Neural crest cell (in vitro differentiated cells): Measurements from ENCODE around the gene RARB. TPM values are rescaled to one million over a fixed set of nuclear protein-coding genes. Genes with fewer than 3 reads are reported as not detected.

Experiments used
- DNase-seq: peaks from one replicate; pipeline ENCODE4 v3.0.0; 2021; ENCODE audit warnings: low read depth, mixed read lengths, low spot score
- H3K27ac Mint-ChIP-seq: one replicate; pipeline ENCODE4 v1.8.0; 2021; ENCODE audit warnings: mild to moderate bottlenecking, mixed read lengths; ENCODE audit not compliant: unreplicated experiment
- H3K27me3 Mint-ChIP-seq: 2 replicates; pipeline ENCODE4 v1.8.0; 2021; ENCODE audit warnings: low read depth, mild to moderate bottlenecking, mixed read lengths
- H3K36me3 Mint-ChIP-seq: 2 replicates; pipeline ENCODE4 v1.8.0; 2021; ENCODE audit warnings: low read depth, mild to moderate bottlenecking, mixed read lengths
- H3K4me1 Mint-ChIP-seq: 2 replicates; pipeline ENCODE4 v1.8.0; 2021; ENCODE audit warnings: mixed read lengths
- H3K4me3 Mint-ChIP-seq: one replicate; pipeline ENCODE4 v1.8.0; 2021; ENCODE audit warnings: mild to moderate bottlenecking, mixed read lengths
- H3K9me3 Mint-ChIP-seq: 2 replicates; pipeline ENCODE4 v1.8.0; 2021; ENCODE audit warnings: mixed read lengths
- total RNA-seq: library from RNA; stranded (reverse); gene quantifications from 2 replicates; pipeline ENCODE4 v1.2.1, GENCODE V29; 2021
- TF ChIP-seq, protein P1 (sequence below): fragments of 200-600 bp; sonication (generic); conservative IDR thresholded peaks from 2 replicates; pipeline ENCODE4 v1.5.0; 2021; ENCODE audit warnings: antibody characterized with exemption, mild to moderate bottlenecking

The RARB gene
- total RNA-seq, 1 donor from 2014 or later = 0.98 TPM

DNA sequence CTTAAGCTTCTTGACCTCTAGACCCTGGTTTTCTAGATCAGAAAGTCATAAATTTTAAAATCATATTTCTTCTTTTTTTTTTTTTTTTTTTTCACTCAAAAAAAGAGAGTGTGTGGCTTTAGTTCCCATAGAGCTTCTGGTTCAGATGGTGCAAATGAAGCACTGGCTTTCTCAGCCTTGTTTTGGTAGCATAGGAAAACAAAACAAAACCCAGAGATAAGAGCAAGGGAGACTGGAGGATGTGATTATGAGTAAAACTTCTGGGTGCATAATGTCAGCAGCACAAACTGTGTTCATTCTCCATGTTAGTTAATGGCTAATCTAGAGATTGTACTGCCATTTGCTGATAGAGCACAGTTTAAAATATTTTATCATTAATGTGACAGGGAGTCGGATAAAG is 55.4 kb downstream of the RARB start:
- Mint-ChIP-seq H3K27me3 (no peaks in the 10 kb centered on the region), H3K36me3 (no peaks in the 10 kb centered on the region), H3K27ac (no peak overlapping the region), H3K4me1 (peaks cover 26% of the 10 kb centered on the region), H3K9me3 (no peaks in the 10 kb centered on the region), H3K4me3 (no peak overlapping the region)
- DNase-seq = no peak
- TF ChIP-seq, protein P1, sequence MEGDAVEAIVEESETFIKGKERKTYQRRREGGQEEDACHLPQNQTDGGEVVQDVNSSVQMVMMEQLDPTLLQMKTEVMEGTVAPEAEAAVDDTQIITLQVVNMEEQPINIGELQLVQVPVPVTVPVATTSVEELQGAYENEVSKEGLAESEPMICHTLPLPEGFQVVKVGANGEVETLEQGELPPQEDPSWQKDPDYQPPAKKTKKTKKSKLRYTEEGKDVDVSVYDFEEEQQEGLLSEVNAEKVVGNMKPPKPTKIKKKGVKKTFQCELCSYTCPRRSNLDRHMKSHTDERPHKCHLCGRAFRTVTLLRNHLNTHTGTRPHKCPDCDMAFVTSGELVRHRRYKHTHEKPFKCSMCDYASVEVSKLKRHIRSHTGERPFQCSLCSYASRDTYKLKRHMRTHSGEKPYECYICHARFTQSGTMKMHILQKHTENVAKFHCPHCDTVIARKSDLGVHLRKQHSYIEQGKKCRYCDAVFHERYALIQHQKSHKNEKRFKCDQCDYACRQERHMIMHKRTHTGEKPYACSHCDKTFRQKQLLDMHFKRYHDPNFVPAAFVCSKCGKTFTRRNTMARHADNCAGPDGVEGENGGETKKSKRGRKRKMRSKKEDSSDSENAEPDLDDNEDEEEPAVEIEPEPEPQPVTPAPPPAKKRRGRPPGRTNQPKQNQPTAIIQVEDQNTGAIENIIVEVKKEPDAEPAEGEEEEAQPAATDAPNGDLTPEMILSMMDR = no peak

DNA sequence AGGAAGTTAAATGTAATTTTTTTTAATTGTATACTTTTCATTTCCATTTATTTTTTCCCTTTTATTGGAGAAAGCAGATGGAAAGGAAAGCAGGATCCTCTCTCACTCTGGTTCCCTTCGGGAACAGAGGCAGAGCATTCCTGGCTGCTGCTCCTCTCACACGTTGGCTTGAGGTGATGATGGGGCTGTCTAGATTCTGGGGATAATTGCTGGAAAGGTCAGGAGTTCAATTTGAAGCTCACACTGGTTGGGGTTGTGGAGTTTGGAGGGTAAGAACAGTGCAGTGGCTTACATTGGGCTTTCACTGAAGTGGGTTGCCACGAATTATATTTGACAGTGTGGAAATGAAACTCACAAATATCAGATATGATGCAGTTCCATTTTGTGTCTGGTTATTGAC is 57.6 kb downstream of the RARB start:
- TF ChIP-seq, protein P1 = no peak
- Mint-ChIP-seq H3K36me3 (peaks cover 3% of the 10 kb centered on the region), H3K4me1 (peaks cover 32% of the 10 kb centered on the region), H3K27ac (peak overlapping the region; percentile 68), H3K27me3 (no peaks in the 10 kb centered on the region), H3K9me3 (no peaks in the 10 kb centered on the region), H3K4me3 (no peak overlapping the region)
- DNase-seq = no peak

DNA sequence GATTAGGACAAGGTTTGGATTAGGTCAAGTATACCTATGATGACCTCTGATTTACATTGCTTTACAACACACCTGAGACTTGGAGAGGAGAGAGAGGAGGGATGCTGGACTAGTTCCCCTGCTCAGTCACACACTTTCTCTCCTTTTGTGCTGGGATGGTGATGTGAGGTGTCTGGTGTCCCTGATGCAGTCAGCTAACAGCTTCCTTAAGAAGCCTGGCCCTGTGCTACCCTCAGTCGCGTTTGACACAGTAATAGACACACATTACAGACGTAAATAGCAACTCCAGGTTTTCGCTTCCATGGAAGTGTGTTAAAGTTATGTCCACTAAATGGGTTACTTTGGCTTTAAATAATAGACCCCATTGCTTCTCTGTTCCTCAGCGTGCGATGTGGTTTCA is 58.9 kb downstream of the RARB start:
- TF ChIP-seq, protein P1 = no peak
- Mint-ChIP-seq H3K27ac (no peak overlapping the region), H3K36me3 (peaks cover 3% of the 10 kb centered on the region), H3K4me3 (no peak overlapping the region), H3K9me3 (peaks cover 3% of the 10 kb centered on the region), H3K27me3 (no peaks in the 10 kb centered on the region), H3K4me1 (peaks cover 27% of the 10 kb centered on the region)
- no peak for DNase-seq

DNA sequence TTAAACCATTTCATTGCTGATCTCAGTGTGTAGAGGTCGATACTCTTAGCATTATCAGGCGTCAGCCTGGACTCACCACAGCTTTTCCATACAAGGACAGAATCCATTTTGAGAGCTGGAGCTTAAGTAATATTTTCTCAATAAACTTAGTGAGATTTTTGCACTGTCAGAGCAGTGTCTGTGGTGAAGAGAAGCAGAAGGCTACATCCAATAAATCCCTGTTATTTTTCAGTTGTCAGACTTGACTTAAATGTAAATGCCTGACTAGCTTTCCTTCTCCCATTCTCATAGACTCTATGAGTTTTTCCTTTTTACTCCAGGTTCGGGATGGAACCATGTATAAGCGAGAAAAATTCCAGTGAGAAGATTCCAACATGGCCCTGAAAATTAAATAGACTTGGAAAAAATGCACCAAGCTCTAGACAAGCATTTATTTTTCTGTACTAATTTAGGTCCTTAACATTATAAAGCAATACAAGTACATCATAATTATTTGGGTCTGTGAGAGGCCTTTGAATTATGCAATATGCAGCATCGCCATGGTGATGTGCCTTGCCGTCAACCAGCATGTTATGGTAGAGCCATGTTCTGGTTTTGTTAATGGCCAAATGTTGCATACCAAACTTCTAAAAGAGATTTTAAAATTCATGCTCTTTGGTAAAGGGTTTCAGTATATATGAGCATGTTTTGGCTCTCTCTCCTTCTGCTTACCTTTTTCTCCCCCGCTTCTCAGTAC is 62.0 kb downstream of the RARB start:
- TF ChIP-seq, protein P1 = no peak
- peaks cover 16% of the 10 kb centered on the region for H3K9me3 Mint-ChIP-seq
- DNase-seq = no peak
- no peaks in the 10 kb centered on the region for H3K27me3 Mint-ChIP-seq
- H3K36me3 Mint-ChIP-seq = peaks cover 18% of the 10 kb centered on the region
- H3K4me3 Mint-ChIP-seq = no peak overlapping the region
- H3K27ac Mint-ChIP-seq = peak overlapping the region; percentile 5
- H3K4me1 Mint-ChIP-seq = peaks cover 17% of the 10 kb centered on the region

DNA sequence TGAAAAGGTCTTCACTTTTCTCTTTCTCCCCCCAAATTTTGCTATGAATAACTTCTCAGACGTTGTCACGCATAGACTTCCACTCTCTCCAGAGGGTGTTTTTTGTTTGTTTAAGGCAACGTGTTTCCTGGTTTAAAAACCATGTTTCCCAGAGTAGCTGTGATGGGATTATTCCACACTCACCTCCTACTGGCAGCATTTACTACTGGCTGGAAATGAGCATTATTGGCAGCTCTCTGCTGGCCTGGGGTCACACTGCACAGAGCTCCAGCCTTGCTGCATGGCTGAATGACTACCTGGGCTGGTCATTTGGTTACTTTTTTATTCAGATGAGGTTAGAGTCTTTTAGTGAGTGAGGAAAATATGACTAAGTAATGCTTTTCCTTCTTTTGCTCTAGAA is 65.2 kb downstream of the RARB start:
- peaks cover 17% of the 10 kb centered on the region for H3K4me1 Mint-ChIP-seq
- no peaks in the 10 kb centered on the region for H3K27me3 Mint-ChIP-seq
- no peak for DNase-seq
- TF ChIP-seq, protein P1 = no peak
- no peak overlapping the region for H3K27ac Mint-ChIP-seq
- no peak overlapping the region for H3K4me3 Mint-ChIP-seq
- peaks cover 29% of the 10 kb centered on the region for H3K36me3 Mint-ChIP-seq
- peaks cover 32% of the 10 kb centered on the region for H3K9me3 Mint-ChIP-seq
